ENCODE results near the gene TRABD2B.

- TF ChIP-seq, protein P1, sequence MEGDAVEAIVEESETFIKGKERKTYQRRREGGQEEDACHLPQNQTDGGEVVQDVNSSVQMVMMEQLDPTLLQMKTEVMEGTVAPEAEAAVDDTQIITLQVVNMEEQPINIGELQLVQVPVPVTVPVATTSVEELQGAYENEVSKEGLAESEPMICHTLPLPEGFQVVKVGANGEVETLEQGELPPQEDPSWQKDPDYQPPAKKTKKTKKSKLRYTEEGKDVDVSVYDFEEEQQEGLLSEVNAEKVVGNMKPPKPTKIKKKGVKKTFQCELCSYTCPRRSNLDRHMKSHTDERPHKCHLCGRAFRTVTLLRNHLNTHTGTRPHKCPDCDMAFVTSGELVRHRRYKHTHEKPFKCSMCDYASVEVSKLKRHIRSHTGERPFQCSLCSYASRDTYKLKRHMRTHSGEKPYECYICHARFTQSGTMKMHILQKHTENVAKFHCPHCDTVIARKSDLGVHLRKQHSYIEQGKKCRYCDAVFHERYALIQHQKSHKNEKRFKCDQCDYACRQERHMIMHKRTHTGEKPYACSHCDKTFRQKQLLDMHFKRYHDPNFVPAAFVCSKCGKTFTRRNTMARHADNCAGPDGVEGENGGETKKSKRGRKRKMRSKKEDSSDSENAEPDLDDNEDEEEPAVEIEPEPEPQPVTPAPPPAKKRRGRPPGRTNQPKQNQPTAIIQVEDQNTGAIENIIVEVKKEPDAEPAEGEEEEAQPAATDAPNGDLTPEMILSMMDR (IDR thresholded peaks at IDR 0.05), result no peak
- no peak for TF ChIP-seq POLR2A (IDR thresholded peaks at IDR 0.05)
Observed at GRCh38 chr1:47767741-47768100, 229.5 kb downstream of the TRABD2B start.

All from lower leg skin (tissue), 3 donors.